ENCODE measurements around the gene LARGE1.

Gene LARGE1

GRCh38 chr22:33296941-33297340 is 623.3 kb downstream of the LARGE1 start:
- no peak for DNase-seq

- DNase-seq: no peak
Observed at GRCh38 chr22:33288078-33288477, 632.2 kb downstream of the LARGE1 start.

- DNase-seq: no peak
Observed at GRCh38 chr22:33275073-33275443, 645.2 kb downstream of the LARGE1 start.

GRCh38 chr22:33274214-33275072 is 645.8 kb downstream of the LARGE1 start:
- no peak for DNase-seq

GRCh38 chr22:33272871-33273270 is 647.4 kb downstream of the LARGE1 start:
- no peak for DNase-seq

- no peak for DNase-seq
Observed at GRCh38 chr22:33272180-33272579, 648.1 kb downstream of the LARGE1 start.

- DNase-seq: no peak
Observed at GRCh38 chr22:33271390-33272161, 648.7 kb downstream of the LARGE1 start.

- no peak for DNase-seq
Observed at GRCh38 chr22:33270596-33270995, 649.7 kb downstream of the LARGE1 start.

- no peak for DNase-seq
Observed at GRCh38 chr22:33261699-33262098, 658.6 kb downstream of the LARGE1 start.

GRCh38 chr22:33260498-33260897 is 659.8 kb downstream of the LARGE1 start:
- DNase-seq: no peak

- DNase-seq: no peak
Observed at GRCh38 chr22:33255791-33256190, 664.5 kb downstream of the LARGE1 start.

- DNase-seq: no peak
Observed at GRCh38 chr22:33248948-33249347, 671.3 kb downstream of the LARGE1 start.

GRCh38 chr22:33247758-33248157 is 672.5 kb downstream of the LARGE1 start:
- DNase-seq: no peak

- no peak for DNase-seq
Observed at GRCh38 chr22:33242078-33242477, 678.2 kb downstream of the LARGE1 start.

- no peak for DNase-seq
Observed at GRCh38 chr22:33240888-33241475, 679.3 kb downstream of the LARGE1 start.

- DNase-seq: no peak
Observed at GRCh38 chr22:33232071-33232470, 688.2 kb downstream of the LARGE1 start.

GRCh38 chr22:33227791-33228190 is 692.5 kb downstream of the LARGE1 start:
- DNase-seq: no peak

GRCh38 chr22:33224841-33225240 is 695.4 kb downstream of the LARGE1 start:
- no peak for DNase-seq

All from effector CD4-positive, alpha-beta T cell (primary cell).